Mammary microvascular endothelial cell (primary cell): ENCODE data around the gene ICA1L. TPM values are rescaled to one million over a fixed set of nuclear protein-coding genes. Genes with fewer than 3 reads are reported as not detected.

Experiments
- total RNA-seq: library from RNA; depleted of rRNA; stranded (reverse); fragments of >200 nt; gene quantifications from 2 replicates; pipeline ENCODE4 v1.2.3, GENCODE V29; 2015

Gene ICA1L
- 2.1 and 2.5 TPM in 2 replicates for total RNA-seq

GRCh38 chr2:202871300-202872141 lies at the start of gene ICA1L:
ICA1L (minus strand) TSS chr2:202871766; CDS start chr2:202829009, 42,757 bp downstream.

GRCh38 chr2:202911512-202912341 lies 40.2 kb upstream of the ICA1L start, which contains the start of the genes CARF and WDR12:
CARF (plus strand) TSS chr2:202912275; CDS start chr2:202941903, 29,628 bp downstream.
WDR12 (minus strand) TSS chr2:202911673; CDS start chr2:202911476, 197 bp downstream.

Other genes with a start within 250 kb of the ICA1L start
- gene FAM117B, start 236.8 kb downstream of the ICA1L start, total RNA-seq, result 1.2 and 1.4 TPM in 2 replicates
- gene WDR12, start 39.9 kb upstream of the ICA1L start, total RNA-seq, result 22.8 and 30.5 TPM in 2 replicates
- gene CARF, start 40.5 kb upstream of the ICA1L start, total RNA-seq, result 1.3 TPM in 2 replicates
- 8.1 and 8.8 TPM in 2 replicates for gene NBEAL1, start 143.1 kb upstream of the ICA1L start, total RNA-seq